HG03558 (cell line): Measurements from ENCODE around the gene ATP8B1.
"Not testable (repeated sequence)": the region's sequence is repeated elsewhere in the genome, so short reads cannot be mapped to it uniquely, and the experiment has no call there.

Source experiments
- ATAC-seq: cut with Tn5 transposase; IDR thresholded peaks from one replicate; pipeline ENCODE4 v1.9.1; 2021; ENCODE audit warnings: moderate number of reproducible peaks; ENCODE audit not compliant: unreplicated experiment; ENCODE audit errors: extremely low read depth

Gene ATP8B1

GRCh38 chr18:57803103-57803969 is at the start of gene ATP8B1:
TSS of gene ATP8B1 (minus strand) at chr18:57803315. CDS start at chr18:57731807, 71,508 bp downstream.
- ATAC-seq, result no peak

- ATAC-seq, result no peak
Observed at GRCh38 chr18:57850063-57850462, 46.9 kb upstream of the ATP8B1 start.

GRCh38 chr18:57848374-57848773 is 45.3 kb upstream of the ATP8B1 start:
- not testable (repeated sequence) for ATAC-seq

- ATAC-seq, result not testable (repeated sequence)
Observed at GRCh38 chr18:57847431-57847830, 44.3 kb upstream of the ATP8B1 start.

GRCh38 chr18:57846258-57846657 is 43.1 kb upstream of the ATP8B1 start:
- ATAC-seq, result no peak

GRCh38 chr18:57845605-57846074 is 42.5 kb upstream of the ATP8B1 start:
- no peak for ATAC-seq

- no peak for ATAC-seq
Observed at GRCh38 chr18:57844319-57844718, 41.2 kb upstream of the ATP8B1 start.

GRCh38 chr18:57843386-57843785 is 40.3 kb upstream of the ATP8B1 start:
- no peak for ATAC-seq

- ATAC-seq, result peak; percentile 44
Observed at GRCh38 chr18:57841568-57841967, 38.5 kb upstream of the ATP8B1 start.

- no peak for ATAC-seq
Observed at GRCh38 chr18:57839942-57840381, 36.8 kb upstream of the ATP8B1 start.

GRCh38 chr18:57837917-57838548 is 34.9 kb upstream of the ATP8B1 start:
- peak; percentile 77 for ATAC-seq

- ATAC-seq, result no peak
Observed at GRCh38 chr18:57836557-57836956, 33.4 kb upstream of the ATP8B1 start.

- no peak for ATAC-seq
Observed at GRCh38 chr18:57835904-57836303, 32.8 kb upstream of the ATP8B1 start.

- no peak for ATAC-seq
Observed at GRCh38 chr18:57834616-57835015, 31.5 kb upstream of the ATP8B1 start.

GRCh38 chr18:57833441-57834101 is 30.5 kb upstream of the ATP8B1 start:
- peak; percentile 28 for ATAC-seq

GRCh38 chr18:57832730-57833129 is 29.6 kb upstream of the ATP8B1 start:
- no peak for ATAC-seq

- ATAC-seq, result no peak
Observed at GRCh38 chr18:57831597-57832377, 28.7 kb upstream of the ATP8B1 start.

- no peak for ATAC-seq
Observed at GRCh38 chr18:57827646-57828045, 24.5 kb upstream of the ATP8B1 start.

- no peak for ATAC-seq
Observed at GRCh38 chr18:57826252-57826651, 23.1 kb upstream of the ATP8B1 start.

- not testable (repeated sequence) for ATAC-seq
Observed at GRCh38 chr18:57820583-57820982, 17.5 kb upstream of the ATP8B1 start.
